ENCODE data around the gene CDCP1. TPM values are rescaled to one million over a fixed set of nuclear protein-coding genes. Genes with fewer than 3 reads are reported as not detected.
"Not testable (repeated sequence)": the region's sequence is repeated elsewhere in the genome, so short reads cannot be mapped to it uniquely, and the experiment has no call there.

The CDCP1 gene
- polyA plus RNA-seq, 3 donors, result 0.89 to 1.8 (median 1.1) TPM

- DNase-seq (ENCODE audit: low read depth in 3 of 3, low spot score in 2 of 3), result no peak
Measured at GRCh38 chr3:45060165-45060892, 85.8 kb downstream of the CDCP1 start.

- no peak for DNase-seq (ENCODE audit: low read depth in 3 of 3, low spot score in 2 of 3)
Measured at GRCh38 chr3:45059132-45059531, 87.0 kb downstream of the CDCP1 start.

DNA sequence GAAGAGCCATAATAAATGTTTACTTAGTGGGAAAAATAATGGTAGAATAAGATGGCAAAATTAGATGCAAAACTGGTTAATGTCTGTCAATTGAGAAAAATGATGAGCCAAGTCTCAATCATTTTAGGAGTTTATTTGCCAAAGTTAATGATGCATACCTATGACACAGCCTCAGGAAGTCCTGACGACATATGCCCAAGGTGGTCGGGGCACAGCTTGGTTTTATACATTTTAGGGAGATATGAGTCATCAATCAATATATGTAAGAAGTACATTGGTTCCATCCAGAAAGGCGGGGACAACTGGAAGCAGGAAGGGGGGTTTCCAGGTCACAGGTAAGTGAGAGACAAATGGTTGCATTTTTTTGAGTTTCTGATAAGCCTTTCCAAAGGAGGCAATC, 88.6 kb downstream of the CDCP1 start:
- DNase-seq (ENCODE audit: low read depth in 3 of 3, low spot score in 2 of 3), result no peak

DNA sequence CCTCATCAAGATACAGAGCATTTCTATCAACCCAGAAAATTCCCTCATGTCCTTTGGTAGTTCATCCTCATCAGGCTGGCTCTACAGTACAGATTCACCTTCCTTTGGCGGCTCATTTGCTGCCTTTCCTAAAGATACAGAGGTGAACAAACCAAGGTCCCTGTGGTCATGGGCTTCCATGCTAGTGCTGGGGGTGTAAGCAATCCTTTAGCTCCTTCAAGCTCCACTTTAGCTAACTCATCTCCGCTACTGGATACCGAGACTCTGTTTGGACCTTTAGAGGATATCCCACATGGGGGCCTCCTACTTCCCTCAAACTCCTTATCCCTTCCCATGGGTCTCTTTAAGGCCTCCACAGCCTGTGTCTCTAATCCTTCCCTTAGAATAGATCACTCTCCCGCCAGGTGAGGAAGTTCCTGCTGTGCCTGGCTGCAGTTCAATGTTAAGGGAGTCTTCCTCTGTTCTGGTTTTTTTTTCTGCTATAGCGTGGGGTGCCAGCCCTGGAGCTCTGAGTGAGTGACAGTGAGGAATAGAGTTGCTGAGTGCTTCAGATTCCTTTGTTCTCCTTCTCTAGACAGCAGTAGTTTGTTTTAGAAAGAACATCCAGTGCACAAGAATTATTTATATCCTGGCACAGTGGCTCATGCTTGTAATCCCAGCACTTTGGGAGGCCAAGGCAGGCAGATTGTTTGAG, 89.4 kb downstream of the CDCP1 start:
- no peak for DNase-seq (ENCODE audit: low read depth in 3 of 3, low spot score in 2 of 3)

GRCh38 chr3:45055411-45056143, 90.6 kb downstream of the CDCP1 start:
- no peak for DNase-seq (ENCODE audit: low read depth in 3 of 3, low spot score in 2 of 3)

- DNase-seq (ENCODE audit: low read depth in 3 of 3, low spot score in 2 of 3), result no peak
Measured at GRCh38 chr3:45055032-45055410, 91.2 kb downstream of the CDCP1 start.

DNA sequence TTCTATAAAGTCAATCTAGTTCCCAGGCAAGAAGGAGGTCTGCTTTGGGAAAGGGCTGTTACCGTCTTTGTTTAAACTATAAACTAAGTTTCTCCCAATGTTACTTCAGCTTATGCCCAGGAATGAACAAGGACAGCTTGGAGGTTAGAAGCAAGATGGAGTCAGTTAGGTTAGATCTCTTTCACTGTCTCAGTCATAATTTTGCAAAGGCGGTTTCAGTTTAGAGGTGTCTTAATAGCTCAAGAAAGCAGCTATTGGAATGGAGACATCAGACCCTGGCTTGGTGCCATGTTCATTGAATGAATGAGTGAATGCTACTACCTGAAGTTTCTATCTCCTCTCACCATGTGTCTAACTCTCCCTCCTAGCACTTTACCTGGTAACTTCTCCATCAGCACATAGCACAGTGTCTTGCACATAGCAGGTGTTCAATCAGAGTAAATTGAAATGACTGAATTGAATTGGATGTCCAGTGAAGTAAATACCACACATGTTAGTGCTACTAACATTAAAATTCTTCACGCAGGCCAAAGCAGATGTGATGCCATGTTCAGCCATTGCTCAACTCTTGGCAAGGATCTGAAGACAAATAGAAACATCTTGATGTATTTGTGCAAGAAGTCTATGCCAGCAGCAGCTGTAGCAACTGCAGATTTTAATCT, 91.9 kb downstream of the CDCP1 start:
- DNase-seq (ENCODE audit: low read depth in 3 of 3, low spot score in 2 of 3), result no peak

DNA sequence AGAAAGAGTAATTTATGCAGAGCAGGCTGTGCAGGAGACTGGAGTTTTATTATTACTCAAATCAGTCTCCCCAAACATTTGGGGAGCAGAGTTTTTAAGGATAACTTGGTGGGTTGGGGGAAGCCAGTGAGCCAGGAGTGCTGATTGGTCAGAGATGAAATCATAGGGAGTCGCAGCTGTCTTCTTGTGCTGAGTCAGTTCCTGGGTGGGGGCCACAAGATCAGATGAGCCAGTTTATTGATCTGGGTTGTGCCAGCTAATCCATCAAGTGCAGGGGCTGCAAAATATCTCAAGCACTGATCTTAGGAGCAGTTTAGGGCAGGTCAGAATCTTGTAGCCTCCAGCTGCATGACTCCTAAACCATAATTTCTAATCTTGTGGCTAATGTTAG, 92.4 kb downstream of the CDCP1 start:
- not testable (repeated sequence) for DNase-seq (ENCODE audit: low read depth in 3 of 3, low spot score in 2 of 3)

DNA sequence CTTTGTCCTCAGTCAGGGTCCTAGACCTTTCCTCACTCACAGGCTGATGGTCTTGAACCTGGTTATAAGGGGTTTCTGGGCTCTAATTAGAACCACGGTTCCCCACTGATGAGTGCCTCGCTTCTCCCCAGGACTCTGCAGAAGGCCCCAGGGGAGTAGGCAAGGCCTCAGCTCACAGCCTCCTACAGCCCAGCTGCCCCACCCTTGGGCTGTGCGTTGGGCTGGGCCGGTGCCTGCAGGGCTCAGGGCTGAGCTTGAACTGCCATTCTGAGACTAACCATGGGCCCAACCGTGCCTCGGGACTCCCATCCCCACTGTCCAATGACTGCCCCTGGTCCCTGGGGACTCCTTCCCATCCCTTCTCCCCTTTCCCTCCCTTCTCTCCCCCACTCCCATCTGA, 94.5 kb downstream of the CDCP1 start:
- no peak for DNase-seq (ENCODE audit: low read depth in 3 of 3, low spot score in 2 of 3)

GRCh38 chr3:45049807-45050206, 96.4 kb downstream of the CDCP1 start:
- no peak for DNase-seq (ENCODE audit: low read depth in 3 of 3, low spot score in 2 of 3)

DNA sequence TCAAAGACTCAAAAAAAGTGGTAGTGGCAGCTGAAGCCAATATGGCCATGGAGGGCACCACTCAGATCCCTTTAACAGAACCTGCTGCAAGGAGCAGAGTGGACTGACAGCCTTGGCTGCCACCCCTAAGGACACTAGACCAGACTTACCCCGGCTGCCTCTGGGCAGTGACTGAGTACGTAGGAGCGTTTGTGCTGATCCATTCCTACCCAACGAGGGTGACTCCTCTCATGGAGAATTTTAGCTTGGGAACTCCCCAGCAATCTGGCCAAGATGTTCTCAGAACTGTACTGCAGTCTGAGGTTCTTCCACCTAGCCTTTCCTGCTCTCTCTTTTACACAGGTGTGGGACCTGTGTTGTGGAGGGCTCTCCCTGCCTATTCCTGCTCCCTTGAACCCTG, 97.9 kb downstream of the CDCP1 start:
- DNase-seq (ENCODE audit: low read depth in 3 of 3, low spot score in 2 of 3), result no peak

- DNase-seq (ENCODE audit: low read depth in 3 of 3, low spot score in 2 of 3), result no peak
Measured at GRCh38 chr3:45043728-45044299, 102.4 kb downstream of the CDCP1 start.

DNA sequence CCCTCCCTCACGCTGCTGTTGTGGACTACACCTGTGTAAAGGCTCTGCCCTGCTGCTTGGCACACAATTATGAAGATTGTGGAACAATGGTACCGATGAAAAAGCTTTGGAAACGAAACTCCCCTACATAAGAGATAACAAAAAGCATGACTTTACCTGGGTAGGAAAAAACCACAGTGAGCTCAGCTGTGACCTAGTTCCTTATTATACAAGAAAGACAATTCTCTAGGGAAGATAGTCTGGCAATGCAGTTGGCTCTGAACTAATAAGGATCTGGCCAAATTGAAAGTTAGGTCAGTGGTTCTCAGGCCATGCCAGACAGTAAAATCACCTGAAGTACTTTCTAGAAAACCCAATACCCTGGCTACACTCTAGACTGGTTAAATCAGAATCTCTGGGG, 104.0 kb downstream of the CDCP1 start:
- no peak for DNase-seq (ENCODE audit: low read depth in 3 of 3, low spot score in 2 of 3)

- no peak for DNase-seq (ENCODE audit: low read depth in 3 of 3, low spot score in 2 of 3)
Measured at GRCh38 chr3:45041666-45042065, 104.5 kb downstream of the CDCP1 start.

- peak; percentile 76 to 87 (median 86) for DNase-seq (ENCODE audit: low read depth in 3 of 3, low spot score in 2 of 3)
Measured at GRCh38 chr3:45037720-45038455, 108.3 kb downstream of the CDCP1 start.

- DNase-seq (ENCODE audit: low read depth in 3 of 3, low spot score in 2 of 3), result no peak
Measured at GRCh38 chr3:45035441-45036301, 110.5 kb downstream of the CDCP1 start.

- DNase-seq (ENCODE audit: low read depth in 3 of 3, low spot score in 2 of 3), result no peak
Measured at GRCh38 chr3:45034612-45035252, 111.4 kb downstream of the CDCP1 start.

GRCh38 chr3:45033791-45034190, 112.4 kb downstream of the CDCP1 start:
- DNase-seq (ENCODE audit: low read depth in 3 of 3, low spot score in 2 of 3), result no peak

All from right renal cortex interstitium (tissue), 3 donors.